Measurements from ENCODE around the gene RPL29.

DNA sequence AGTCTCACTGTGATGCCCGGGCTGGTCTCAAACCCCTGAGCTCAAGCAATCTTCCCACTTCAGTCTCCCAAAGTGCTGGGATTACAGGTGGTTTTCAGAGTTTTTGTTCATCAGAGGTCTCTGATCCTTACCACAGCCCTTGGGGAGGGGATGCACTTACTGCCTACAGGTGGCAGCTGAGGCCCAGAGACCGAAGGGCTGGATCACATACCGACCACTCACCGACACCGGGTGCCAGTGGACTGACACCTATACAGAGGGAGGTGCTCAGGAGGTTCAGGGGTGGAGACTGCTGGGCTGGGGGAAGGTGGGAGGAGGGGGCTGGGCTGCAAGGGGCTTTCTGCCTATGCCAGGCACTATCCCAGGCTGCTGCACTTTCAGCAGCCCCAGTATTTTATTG, 41.1 kb upstream of the RPL29 start:
- no peak for TF ChIP-seq TCF12 (IDR thresholded peaks at IDR 0.05; ENCODE audit: low read depth)
- TF ChIP-seq USF1 (IDR thresholded peaks at IDR 0.05) = no peak
- TF ChIP-seq EP300 (IDR thresholded peaks at IDR 0.05; ENCODE audit: borderline replicate concordance) = no peak
- TF ChIP-seq, protein P1, sequence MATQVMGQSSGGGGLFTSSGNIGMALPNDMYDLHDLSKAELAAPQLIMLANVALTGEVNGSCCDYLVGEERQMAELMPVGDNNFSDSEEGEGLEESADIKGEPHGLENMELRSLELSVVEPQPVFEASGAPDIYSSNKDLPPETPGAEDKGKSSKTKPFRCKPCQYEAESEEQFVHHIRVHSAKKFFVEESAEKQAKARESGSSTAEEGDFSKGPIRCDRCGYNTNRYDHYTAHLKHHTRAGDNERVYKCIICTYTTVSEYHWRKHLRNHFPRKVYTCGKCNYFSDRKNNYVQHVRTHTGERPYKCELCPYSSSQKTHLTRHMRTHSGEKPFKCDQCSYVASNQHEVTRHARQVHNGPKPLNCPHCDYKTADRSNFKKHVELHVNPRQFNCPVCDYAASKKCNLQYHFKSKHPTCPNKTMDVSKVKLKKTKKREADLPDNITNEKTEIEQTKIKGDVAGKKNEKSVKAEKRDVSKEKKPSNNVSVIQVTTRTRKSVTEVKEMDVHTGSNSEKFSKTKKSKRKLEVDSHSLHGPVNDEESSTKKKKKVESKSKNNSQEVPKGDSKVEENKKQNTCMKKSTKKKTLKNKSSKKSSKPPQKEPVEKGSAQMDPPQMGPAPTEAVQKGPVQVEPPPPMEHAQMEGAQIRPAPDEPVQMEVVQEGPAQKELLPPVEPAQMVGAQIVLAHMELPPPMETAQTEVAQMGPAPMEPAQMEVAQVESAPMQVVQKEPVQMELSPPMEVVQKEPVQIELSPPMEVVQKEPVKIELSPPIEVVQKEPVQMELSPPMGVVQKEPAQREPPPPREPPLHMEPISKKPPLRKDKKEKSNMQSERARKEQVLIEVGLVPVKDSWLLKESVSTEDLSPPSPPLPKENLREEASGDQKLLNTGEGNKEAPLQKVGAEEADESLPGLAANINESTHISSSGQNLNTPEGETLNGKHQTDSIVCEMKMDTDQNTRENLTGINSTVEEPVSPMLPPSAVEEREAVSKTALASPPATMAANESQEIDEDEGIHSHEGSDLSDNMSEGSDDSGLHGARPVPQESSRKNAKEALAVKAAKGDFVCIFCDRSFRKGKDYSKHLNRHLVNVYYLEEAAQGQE (IDR thresholded peaks at IDR 0.05; ENCODE audit: low read depth) = no peak
- TF ChIP-seq CEBPB (IDR thresholded peaks at IDR 0.05) = no peak
- TF ChIP-seq YY1 (IDR thresholded peaks at IDR 0.05; ENCODE audit: low read depth) = no peak
